VCaP (cell line): ENCODE data around the gene SEC14L5.

Source experiments
- H3K27ac ChIP-seq: fragments of 450-650 bp; 2 replicates; pipeline ENCODE4 v1.5.1; 2017
- CTCF ChIP-seq: fragments of 450-650 bp; conservative IDR thresholded peaks from 2 replicates; pipeline ENCODE4 v1.5.1; 2017; ENCODE audit warnings: mild to moderate bottlenecking, moderate library complexity

Gene SEC14L5

GRCh38 chr16:4957720-4958509, at the start of gene SEC14L5:
Gene SEC14L5, plus strand, starts transcription at chr16:4958330. Its CDS starts 994 bp downstream, at chr16:4959324.
- peak within 1 kb of the TSS; percentile 66 for H3K27ac ChIP-seq
- TF ChIP-seq CTCF = 0 out of 2 replicates have a peak, but pooled peaks have one; percentile 18

GRCh38 chr16:4908854-4909401, 49.2 kb upstream of the SEC14L5 start:
- no peak for TF ChIP-seq CTCF
- H3K27ac ChIP-seq = no peak overlapping the region

- no peak for TF ChIP-seq CTCF
- no peak overlapping the region for H3K27ac ChIP-seq
These were observed 48.3 kb upstream of the SEC14L5 start for GRCh38 chr16:4909825-4910224.

GRCh38 chr16:4910828-4911227, 47.3 kb upstream of the SEC14L5 start:
- H3K27ac ChIP-seq = no peak overlapping the region
- TF ChIP-seq CTCF = no peak

GRCh38 chr16:4911970-4912386, 46.2 kb upstream of the SEC14L5 start:
- no peak overlapping the region for H3K27ac ChIP-seq
- TF ChIP-seq CTCF = no peak

- no peak for TF ChIP-seq CTCF
- no peak overlapping the region for H3K27ac ChIP-seq
These were observed 44.9 kb upstream of the SEC14L5 start for GRCh38 chr16:4913130-4913773.

GRCh38 chr16:4913774-4914525, 44.2 kb upstream of the SEC14L5 start:
- no peak for TF ChIP-seq CTCF
- H3K27ac ChIP-seq = no peak overlapping the region
